Aorta (tissue), 5 donors: Measurements from ENCODE around the gene MLN. TPM values are rescaled to one million over a fixed set of nuclear protein-coding genes. Genes with fewer than 3 reads are reported as not detected.
A peak's percentile ranks its signal among the peaks of the same experiment; 100 is the strongest.

ENCODE experiments used
- ATAC-seq: fragments of 200-7000 bp; cut with Tn5 transposase; one replicate; pipeline ENCODE4 v1.9.1; 2022; ENCODE audit warnings: moderate library complexity; ENCODE audit not compliant: low FRiP score
- DNase-seq, 2 donors: peaks; one replicate each; pipeline ENCODE4 v3.0.0-alpha.2; 2020
- H3K27ac ChIP-seq, 2 donors: one replicate each; pipeline ENCODE4 v1.5.1; 2013; ENCODE audit warnings: low read length in 2 of 2, mild to moderate bottlenecking in 2 of 2, moderate library complexity in 2 of 2, control low read depth in 1 of 2, inconsistent platforms in 1 of 2, low read depth in 1 of 2
- H3K27me3 ChIP-seq, 2 donors: one replicate each; pipeline ENCODE4 v1.6.1; 2013; ENCODE audit warnings: control low read depth in 1 of 2, low read length in 1 of 2, mild to moderate bottlenecking in 1 of 2, moderate library complexity in 1 of 2; ENCODE audit not compliant: insufficient read depth in 2 of 2, control insufficient read depth in 1 of 2
- H3K36me3 ChIP-seq, 2 donors: one replicate each; pipeline ENCODE4 v1.6.1; 2013; ENCODE audit warnings: control low read depth in 1 of 2, low read length in 1 of 2, mild to moderate bottlenecking in 1 of 2; ENCODE audit not compliant: insufficient read depth in 2 of 2, control insufficient read depth in 1 of 2
- H3K4me1 ChIP-seq, 2 donors: one replicate each; pipeline ENCODE4 v1.6.1; 2013; ENCODE audit warnings: low read length in 2 of 2, control low read depth in 1 of 2, mild to moderate bottlenecking in 1 of 2, moderate library complexity in 1 of 2; ENCODE audit not compliant: insufficient read depth in 2 of 2, control insufficient read depth in 1 of 2
- H3K4me3 ChIP-seq, 2 donors: one replicate each; pipeline ENCODE4 v1.5.1; 2013; ENCODE audit warnings: low read length in 2 of 2, control low read depth in 1 of 2, mild to moderate bottlenecking in 1 of 2
- H3K9me3 ChIP-seq: one replicate; pipeline ENCODE4 v1.6.1; 2013; ENCODE audit warnings: mild to moderate bottlenecking, low read length; ENCODE audit not compliant: control insufficient read depth
- whole genome bisulfite sequencing, 2 donors: extraction: QIAGEN DNeasy Blood & Tissue Kit; methylation state at CpG; one replicate each; pipeline ENCODE4 v1.1.7; 2013; 5-methylcytosine and 5-hydroxymethylcytosine counted together
- intact Hi-C, 2 donors: fragments of 100-400 bp; cut with DNase I; formaldehyde crosslinking; loops; one replicate each; pipeline versions ENCODE4 v1.14.2 to v1.15.0; 2022
- polyA plus RNA-seq, 2 donors: library from polyadenylated mRNA; stranded (reverse); fragments of 200-250 nt; gene quantifications; one replicate each; pipeline ENCODE4 v1.2.3, GENCODE V29; 2013
- total RNA-seq, 2 donors: library from RNA; stranded (reverse); fragmentation: NEBNext Ultra II Directional; extraction: Animal tissue kit (Norgen Biotek cat#: 25700); gene quantifications; one replicate each; pipeline ENCODE4 v1.2.1, GENCODE V29; 2021
- donor health status: healthy with polysubstance abuse.
- donor health status: Bipolar disorder and iron deficiency.
- donor health status: DM: no; HTN: no; CAD: no.
- donor health status: DM: no; HTN: no; CAD: no.
- donor health status: DM: yes; HTN: yes; CAD: no.

MLN gene
- total and polyA plus RNA-seq, 4 donors, result 2.6 TPM; not detected in 3

- no peaks in the 10 kb centered on the region for H3K27me3 ChIP-seq
- whole genome bisulfite sequencing, 2 donors, result 24 to 42% methylated on average over 2 of the region's 2 CpGs
- intact Hi-C loops, result no loop called here
- no peak overlapping the region for H3K27ac ChIP-seq
- H3K9me3 ChIP-seq, result no peaks in the 10 kb centered on the region
- peaks cover 0 to 6% of the 10 kb centered on the region in 2 donors for H3K4me1 ChIP-seq
- ATAC-seq, result no peak
- H3K36me3 ChIP-seq, result no peaks in the 10 kb centered on the region
- H3K4me3 ChIP-seq, result no peak overlapping the region
- no peak for DNase-seq
Observed at GRCh38 chr6:33790379-33790778, 13.4 kb downstream of the MLN start.

GRCh38 chr6:33789550-33789895 lies 14.3 kb downstream of the MLN start:
- Histone ChIP-seq H3K27me3 (no peaks in the 10 kb centered on the region), H3K4me3 (no peak overlapping the region), H3K4me1 (peaks cover 0 to 6% of the 10 kb centered on the region in 2 donors), H3K9me3 (no peaks in the 10 kb centered on the region), H3K36me3 (peaks cover 0 to 1% of the 10 kb centered on the region in 2 donors), H3K27ac (no peak overlapping the region)
- ATAC-seq, result no peak
- 90 to 91% methylated on average over 11 of the region's 11 CpGs for WGBS, 2 donors
- no peak for DNase-seq
- intact Hi-C loops, result loop anchor here in 1 of 2 donors (5.0 kb wide), 1 partner anchor 77 kb away; the partner anchor contains the start of gene UQCC2

DNA sequence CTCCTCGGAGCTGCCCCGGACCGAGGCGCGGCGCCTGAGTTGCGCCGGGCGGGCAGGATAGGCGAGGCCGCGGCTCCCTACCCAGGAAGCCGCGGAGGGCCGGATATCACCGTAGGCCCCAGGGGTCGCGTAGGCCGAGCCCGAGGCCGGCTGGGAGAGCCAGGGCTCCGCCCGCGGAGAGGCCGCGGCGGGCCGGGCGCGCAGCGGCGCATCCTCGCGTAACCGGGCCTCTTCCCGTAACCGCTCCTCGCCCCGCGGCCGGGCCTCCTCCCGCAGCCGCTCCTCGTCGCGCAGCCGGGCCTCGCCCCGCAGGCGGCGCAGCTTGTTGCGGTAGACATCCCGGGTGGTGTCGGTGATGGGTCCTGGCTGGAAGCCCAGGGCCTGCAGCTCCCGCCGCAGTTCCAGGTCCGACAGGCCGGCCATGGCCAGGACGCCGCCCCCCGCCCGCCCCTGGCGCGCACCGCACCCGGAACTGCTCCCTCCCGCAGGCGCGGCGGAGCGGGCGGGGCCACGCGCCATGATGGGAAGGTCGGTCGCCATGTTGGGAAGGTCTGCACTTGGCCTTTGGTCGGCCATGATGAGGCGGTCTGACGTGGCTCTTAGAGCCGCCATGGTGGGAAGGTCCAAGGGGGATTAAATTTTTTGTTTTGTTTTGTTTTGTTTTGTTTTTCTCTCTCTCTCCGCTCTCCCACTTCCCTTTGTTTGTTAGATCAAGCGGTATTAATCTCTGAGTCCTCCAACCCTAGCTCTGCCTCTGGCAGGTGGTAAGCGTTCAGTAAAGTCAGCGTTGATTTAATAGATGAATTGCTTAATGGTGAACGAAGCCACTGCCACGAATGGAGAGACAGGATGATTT lies 14.9 kb downstream of the MLN start, which contains the start of gene LEMD2:
TSS of gene LEMD2 (minus strand) at position 437 of the 856 bp plus-strand sequence. CDS start at position 423, 14 bp downstream.
- 4% methylated on average over 68 to 86 of the region's 86 CpGs for WGBS, 2 donors
- Histone ChIP-seq H3K27me3 (no peaks in the 10 kb centered on the region), H3K9me3 (no peaks in the 10 kb centered on the region), H3K4me1 (peaks cover 0 to 6% of the 10 kb centered on the region in 2 donors), H3K27ac (peak within 1 kb of the TSS; percentile 58 to 72), H3K36me3 (peaks cover 0 to 5% of the 10 kb centered on the region in 2 donors), H3K4me3 (peak within 1 kb of the TSS; percentile 75 to 91)
- DNase-seq (peak; percentile 96 to 98), ATAC-seq (peak; percentile 97)
- intact Hi-C loops, result loop anchor here in 1 of 2 donors (5.0 kb wide), 1 partner anchor 77 kb away; the partner anchor contains the start of gene UQCC2

DNA sequence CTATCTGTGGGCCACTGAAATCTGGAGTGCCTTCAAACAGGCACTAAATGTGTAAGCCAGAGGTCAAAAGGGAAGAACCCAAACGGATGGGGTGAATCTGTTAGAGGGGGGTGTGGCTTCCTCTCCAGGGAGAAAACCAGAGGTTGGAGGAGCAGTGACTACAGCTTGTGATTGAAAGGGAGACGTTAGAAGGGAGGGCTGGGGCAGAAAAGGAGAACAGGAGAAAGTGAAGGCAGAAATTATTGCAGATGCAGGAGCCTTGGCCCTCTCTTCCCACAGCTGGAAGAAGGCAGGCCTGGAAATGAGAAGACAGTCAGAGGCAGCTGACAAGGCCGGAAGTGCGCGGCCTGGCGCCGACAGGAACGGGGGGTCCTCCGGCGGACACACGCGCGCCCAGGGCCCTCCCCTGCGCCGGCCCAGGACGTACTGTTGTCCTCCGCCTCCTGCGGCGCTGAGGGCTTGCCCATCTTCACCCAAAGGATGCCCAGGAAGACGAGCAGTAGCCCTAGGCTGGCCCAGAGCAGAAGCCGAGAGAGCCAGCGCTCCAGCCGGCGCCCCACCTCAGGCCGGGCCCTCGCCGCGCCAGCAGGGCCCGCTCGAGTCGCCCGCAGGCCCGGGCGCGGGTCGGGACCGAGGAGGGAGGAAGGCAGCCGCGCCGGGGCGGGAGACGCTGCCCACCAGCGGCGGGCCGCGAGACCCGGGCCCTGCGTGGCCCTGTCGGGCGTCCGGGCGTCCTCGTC lies 15.7 kb downstream of the MLN start:
- intact Hi-C loops, result loop anchor here in 1 of 2 donors (5.0 kb wide), 1 partner anchor 76 kb away; the partner anchor contains the start of gene UQCC2

DNA sequence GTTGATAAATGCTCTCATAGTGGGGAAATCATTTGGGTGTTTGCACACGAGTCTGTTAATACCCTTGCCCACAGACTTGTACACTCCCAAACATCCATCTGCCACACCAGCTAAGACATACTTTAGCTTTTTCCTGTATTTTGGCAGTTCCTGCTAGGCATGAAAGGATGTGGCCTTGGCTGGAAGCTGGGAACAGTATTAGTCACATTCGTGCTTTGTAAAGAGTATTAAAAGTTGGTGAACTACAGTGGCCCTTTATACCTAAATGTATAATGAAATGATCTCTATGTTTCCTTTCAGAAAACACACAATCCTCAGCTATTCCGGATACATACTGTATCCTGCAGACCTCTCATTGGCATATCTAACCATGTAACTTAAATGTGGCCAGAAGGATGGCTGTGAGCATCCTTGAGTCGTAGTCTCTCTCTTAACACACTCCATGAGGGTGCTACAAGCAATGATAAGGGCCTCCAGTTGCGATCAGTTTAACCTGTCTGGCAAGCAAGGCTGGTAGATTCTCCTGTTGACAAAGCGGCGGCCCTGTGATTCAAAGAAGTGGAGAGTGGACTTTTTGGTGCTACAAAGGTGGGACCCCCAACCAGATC lies 16.4 kb downstream of the MLN start:
- no peak for DNase-seq
- 40 to 45% methylated on average over 7 of the region's 7 CpGs for WGBS, 2 donors
- Histone ChIP-seq H3K4me3 (peak overlapping the region; percentile 75 to 91), H3K4me1 (peaks cover 0 to 6% of the 10 kb centered on the region in 2 donors), H3K27me3 (no peaks in the 10 kb centered on the region), H3K27ac (peak overlapping the region in 1 of 2 donors; percentile 72), H3K36me3 (peaks cover 0 to 12% of the 10 kb centered on the region in 2 donors), H3K9me3 (no peaks in the 10 kb centered on the region)
- ATAC-seq, result no peak
- intact Hi-C loops, result loop anchor here in 1 of 2 donors (5.0 kb wide), 1 partner anchor 75 kb away; the partner anchor contains the start of gene UQCC2

More for the DNA sequence above, 15.7 kb downstream of the MLN start:
- Histone ChIP-seq H3K27ac (peak overlapping the region; percentile 58 to 72), H3K4me3 (peak overlapping the region; percentile 75 to 91), H3K27me3 (no peaks in the 10 kb centered on the region), H3K9me3 (no peaks in the 10 kb centered on the region), H3K36me3 (peaks cover 0 to 10% of the 10 kb centered on the region in 2 donors), H3K4me1 (peaks cover 0 to 6% of the 10 kb centered on the region in 2 donors)
- 0% methylated on average over 35 to 53 of the region's 53 CpGs for WGBS, 2 donors
- DNase-seq (peak; percentile 90), ATAC-seq (peak; percentile 75)

DNA sequence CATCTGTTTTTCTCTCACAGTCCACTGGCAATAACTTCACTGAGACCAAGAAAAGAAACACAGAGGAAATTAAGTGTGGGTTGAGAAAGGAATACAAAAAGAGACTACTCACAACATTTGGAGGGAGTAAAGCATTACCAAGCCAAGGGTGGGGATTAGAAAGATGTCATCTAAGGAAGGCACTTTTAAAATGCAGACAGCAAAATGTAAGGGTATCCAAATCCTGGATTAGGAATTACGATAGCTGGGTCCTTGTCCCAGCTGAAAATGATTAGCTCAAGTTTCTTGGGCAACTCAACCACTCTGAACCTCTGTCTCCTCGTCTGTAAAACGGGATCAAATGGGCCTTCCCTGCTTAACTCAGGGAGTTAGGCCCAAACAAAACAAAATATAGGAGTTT lies 17.1 kb downstream of the MLN start:
- intact Hi-C loops, result loop anchor here in 1 of 2 donors (5.0 kb wide), 1 partner anchor 74 kb away; the partner anchor contains the start of gene UQCC2
- ATAC-seq (no peak), DNase-seq (no peak)
- H3K9me3 ChIP-seq, result no peaks in the 10 kb centered on the region
- H3K27me3 ChIP-seq, result no peaks in the 10 kb centered on the region
- no peak overlapping the region for H3K4me3 ChIP-seq
- 63 to 70% methylated on average over 3 of the region's 3 CpGs for WGBS, 2 donors
- H3K4me1 ChIP-seq, result peaks cover 0 to 6% of the 10 kb centered on the region in 2 donors
- no peak overlapping the region for H3K27ac ChIP-seq
- H3K36me3 ChIP-seq, result peaks cover 0 to 12% of the 10 kb centered on the region in 2 donors

DNA sequence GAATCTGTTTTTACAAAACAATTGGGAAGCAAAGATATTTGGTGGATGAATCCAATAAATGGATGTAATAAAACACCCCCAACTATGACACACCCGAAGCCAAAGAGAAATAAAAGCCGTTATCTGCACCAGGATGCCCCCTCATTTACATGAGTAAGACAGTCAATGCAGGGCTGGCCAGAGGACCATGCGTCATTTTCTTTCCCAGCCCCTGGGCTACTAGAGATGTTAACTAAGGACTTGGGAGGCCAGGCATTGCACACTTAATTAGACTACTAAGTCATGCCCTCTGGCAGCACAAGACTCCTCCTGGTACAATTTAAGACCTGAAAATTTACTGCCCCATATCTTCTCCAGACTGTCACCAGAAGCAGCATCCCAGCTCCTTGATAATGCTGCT lies 18.0 kb downstream of the MLN start:
- Histone ChIP-seq H3K27me3 (no peaks in the 10 kb centered on the region), H3K36me3 (peaks cover 0 to 12% of the 10 kb centered on the region in 2 donors), H3K4me1 (peaks cover 0 to 6% of the 10 kb centered on the region in 2 donors), H3K4me3 (no peak overlapping the region), H3K9me3 (no peaks in the 10 kb centered on the region), H3K27ac (no peak overlapping the region)
- DNase-seq, result no peak
- ATAC-seq, result no peak
- intact Hi-C loops, result loop anchor here in 1 of 2 donors (5.0 kb wide), 1 partner anchor 73 kb away; the partner anchor contains the start of gene UQCC2
- WGBS, 2 donors, result 57 to 65% methylated on average over 3 of the region's 3 CpGs

GRCh38 chr6:33784787-33785186 lies 19.0 kb downstream of the MLN start:
- Histone ChIP-seq H3K36me3 (peaks cover 0 to 13% of the 10 kb centered on the region in 2 donors), H3K4me3 (no peak overlapping the region), H3K27me3 (no peaks in the 10 kb centered on the region), H3K27ac (no peak overlapping the region), H3K9me3 (no peaks in the 10 kb centered on the region), H3K4me1 (peaks cover 0 to 6% of the 10 kb centered on the region in 2 donors)
- ATAC-seq (no peak), DNase-seq (no peak)
- 68 to 74% methylated on average over 13 of the region's 13 CpGs for WGBS, 2 donors
- intact Hi-C loops, result loop anchor here in 1 of 2 donors (5.0 kb wide), 1 partner anchor 72 kb away; the partner anchor contains the start of gene UQCC2
